HG02798 (cell line): ENCODE measurements around the gene POU5F2.

Experiments
- ATAC-seq: cut with Tn5 transposase; IDR thresholded peaks from one replicate; pipeline ENCODE4 v1.9.1; 2021; ENCODE audit warnings: mild to moderate bottlenecking; ENCODE audit not compliant: unreplicated experiment, poor library complexity

Gene POU5F2

GRCh38 chr5:93741136-93741811 lies at the start of gene POU5F2:
POU5F2 (minus strand) TSS chr5:93741600; CDS start chr5:93741563, 37 bp downstream.
- ATAC-seq, result no peak

GRCh38 chr5:93790401-93790800 lies 49.0 kb upstream of the POU5F2 start:
- ATAC-seq, result no peak

- ATAC-seq, result no peak
These were observed 48.0 kb upstream of the POU5F2 start for GRCh38 chr5:93789173-93790067.

GRCh38 chr5:93787598-93787997 lies 46.2 kb upstream of the POU5F2 start:
- ATAC-seq, result no peak

- ATAC-seq, result no peak
These were observed 44.1 kb upstream of the POU5F2 start for GRCh38 chr5:93785475-93785874.

GRCh38 chr5:93782978-93783377 lies 41.6 kb upstream of the POU5F2 start:
- ATAC-seq, result no peak

GRCh38 chr5:93777620-93778019 lies 36.2 kb upstream of the POU5F2 start:
- no peak for ATAC-seq

GRCh38 chr5:93756372-93756771 lies 15.0 kb upstream of the POU5F2 start:
- ATAC-seq, result no peak

GRCh38 chr5:93755716-93756115 lies 14.3 kb upstream of the POU5F2 start:
- no peak for ATAC-seq

GRCh38 chr5:93748875-93749397 lies 7.5 kb upstream of the POU5F2 start:
- peak; percentile 53 for ATAC-seq

- no peak for ATAC-seq
These were observed 5.1 kb upstream of the POU5F2 start for GRCh38 chr5:93746406-93747056.

GRCh38 chr5:93736284-93736683 lies 5.1 kb downstream of the POU5F2 start:
- ATAC-seq, result no peak

- no peak for ATAC-seq
These were observed 6.0 kb downstream of the POU5F2 start for GRCh38 chr5:93735378-93735777.

GRCh38 chr5:93731987-93732386 lies 9.4 kb downstream of the POU5F2 start:
- no peak for ATAC-seq

- no peak for ATAC-seq
These were observed 14.8 kb downstream of the POU5F2 start for GRCh38 chr5:93726595-93726994.

GRCh38 chr5:93724791-93725190 lies 16.6 kb downstream of the POU5F2 start:
- ATAC-seq, result no peak

- no peak for ATAC-seq
These were observed 17.7 kb downstream of the POU5F2 start for GRCh38 chr5:93723681-93724080.

GRCh38 chr5:93723005-93723404 lies 18.4 kb downstream of the POU5F2 start:
- ATAC-seq, result no peak

- ATAC-seq, result no peak
These were observed 18.8 kb downstream of the POU5F2 start for GRCh38 chr5:93722588-93722987.

- ATAC-seq, result no peak
These were observed 19.9 kb downstream of the POU5F2 start for GRCh38 chr5:93721511-93721910.

GRCh38 chr5:93721071-93721470 lies 20.3 kb downstream of the POU5F2 start:
- no peak for ATAC-seq
